SK-N-SH (cell line): ENCODE results near the gene OR9Q1. TPM values are rescaled to one million over a fixed set of nuclear protein-coding genes. Genes with fewer than 3 reads are reported as not detected.

Experiments used
- CTCF ChIA-PET: fragments of 300-600, 350-600 bp; formaldehyde crosslinking; extraction: SDS; loops from one replicate; lab custom pipeline; 2021; lab: Yijun Ruan, JAX
- POLR2A ChIA-PET: fragments of 350-600 bp; sonication (Branson Sonifier 250); formaldehyde crosslinking; extraction: SDS; loops from one replicate; lab custom pipeline; 2020; ENCODE audit warnings: antibody characterized with exemption, inconsistent platforms; lab: Yijun Ruan, JAX
- DNase-seq: peaks from one replicate; pipeline ENCODE4 v3.0.0; 2012
- H2AFZ ChIP-seq: fragments of 200-600 bp; sonication (generic); 2 replicates; pipeline ENCODE4 v1.8.1; 2016; ENCODE audit warnings: antibody characterized with exemption, mild to moderate bottlenecking, low read depth
- H3F3A ChIP-seq: fragments of 200-600 bp; sonication (generic); replicated peaks from 2 replicates; pipeline ENCODE3; 2016; ENCODE audit warnings: antibody characterized with exemption, mild to moderate bottlenecking; ENCODE audit not compliant: insufficient read depth
- H3K27ac ChIP-seq, 2 experiments: fragments of 200-500 bp in 1 of 2; fragments of 200-600 bp in 1 of 2; sonication (Bioruptor generic) in 1 of 2; sonication (generic), shearing (Covaris generic) in 1 of 2; 2 replicates each; pipeline versions ENCODE4 v1.5.1 to v1.6.1; 2014 to 2016; ENCODE audit warnings: low read depth in 2 of 2, inconsistent platforms in 1 of 2, low read length in 1 of 2, mild to moderate bottlenecking in 1 of 2, mixed read lengths in 1 of 2
- H3K27me3 ChIP-seq: fragments of 200-600 bp; sonication (generic), shearing (Covaris generic); 2 replicates; pipeline ENCODE4 v1.6.1; 2016; ENCODE audit warnings: mixed run types; ENCODE audit not compliant: insufficient read depth
- H3K36me3 ChIP-seq, 2 experiments: fragments of 200-500 bp in 1 of 2; fragments of 200-600 bp in 1 of 2; sonication (Bioruptor generic) in 1 of 2; sonication (generic) in 1 of 2; replicated peaks in 1 of 2; 2 replicates each; pipeline versions ENCODE3 to v1.5.1; 2014 to 2016; ENCODE audit warnings: low read length in 1 of 2, mild to moderate bottlenecking in 1 of 2; ENCODE audit not compliant: insufficient read depth in 2 of 2, control insufficient read depth in 1 of 2
- H3K4me1 ChIP-seq, 2 experiments: fragments of 200-500 bp in 1 of 2; fragments of 200-600 bp in 1 of 2; sonication (Bioruptor generic) in 1 of 2; sonication (generic), shearing (Covaris generic) in 1 of 2; 2 replicates each; pipeline versions ENCODE4 v1.5.1 to v1.6.1; 2014 to 2016; ENCODE audit warnings: low read depth in 1 of 2, low read length in 1 of 2, mixed run types in 1 of 2; ENCODE audit not compliant: insufficient read depth in 2 of 2, control insufficient read depth in 1 of 2
- H3K4me2 ChIP-seq: fragments of 200-600 bp; sonication (generic), shearing (Covaris generic); 2 replicates; pipeline ENCODE4 v1.6.1; 2017; ENCODE audit warnings: mixed run types
- H3K4me3 ChIP-seq, 2 experiments: fragments of 200-500 bp in 1 of 2; fragments of 200-600 bp in 1 of 2; sonication (Bioruptor generic) in 1 of 2; sonication (generic), shearing (Covaris generic) in 1 of 2; 2 replicates each; pipeline versions ENCODE4 v1.5.1 to v1.8.1; 2014 to 2016; ENCODE audit warnings: low read depth in 2 of 2, inconsistent platforms in 1 of 2, low read length in 1 of 2, mild to moderate bottlenecking in 1 of 2, mixed read lengths in 1 of 2, moderate library complexity in 1 of 2
- H3K79me2 ChIP-seq: fragments of 200-600 bp; sonication (generic); 2 replicates; pipeline ENCODE4 v1.8.1; 2017; ENCODE audit warnings: mild to moderate bottlenecking; ENCODE audit not compliant: insufficient read depth
- H3K9ac ChIP-seq: fragments of 200-600 bp; sonication (generic); 2 replicates; pipeline ENCODE4 v1.6.1; 2017; ENCODE audit warnings: mixed run types
- H3K9me2 ChIP-seq: fragments of 200-600 bp; sonication (generic); 2 replicates; pipeline ENCODE4 v1.6.1; 2017; ENCODE audit warnings: mixed run types
- H3K9me3 ChIP-seq: fragments of 200-600 bp; sonication (generic); 2 replicates; pipeline ENCODE4 v1.6.1; 2017; ENCODE audit warnings: mixed run types, mild to moderate bottlenecking, moderate library complexity
- H4K20me1 ChIP-seq: fragments of 200-600 bp; sonication (generic); 2 replicates; pipeline ENCODE4 v1.6.1; 2017; ENCODE audit warnings: mild to moderate bottlenecking, mixed run types; ENCODE audit not compliant: insufficient read depth
- ELF1 ChIP-seq: IDR thresholded peaks from 2 replicates; pipeline ENCODE4 v1.4.0; 2012
- FOSL2 ChIP-seq: IDR thresholded peaks from 2 replicates; pipeline ENCODE4 v1.4.0; 2012; ENCODE audit warnings: low read depth, mild to moderate bottlenecking, moderate library complexity, borderline replicate concordance
- FOXJ3 ChIP-seq: sonication (generic); formaldehyde crosslinking; IDR thresholded peaks from 2 replicates; pipeline ENCODE4 v1.5.1; 2020; ENCODE audit warnings: mild to moderate bottlenecking, missing genetic modification reagents
- FOXM1 ChIP-seq: IDR thresholded peaks from 2 replicates; pipeline ENCODE4 v1.4.0; 2012; ENCODE audit warnings: low read depth, mild to moderate bottlenecking
- GATA2 ChIP-seq: sonication (generic); formaldehyde crosslinking; IDR thresholded peaks from 2 replicates; pipeline ENCODE4 v1.5.0; 2020; ENCODE audit warnings: mild to moderate bottlenecking, missing genetic modification reagents
- JUND ChIP-seq: IDR thresholded peaks from 2 replicates; pipeline ENCODE4 v1.4.0; 2012
- MEF2A ChIP-seq: IDR thresholded peaks from 2 replicates; pipeline ENCODE4 v1.4.0; 2012; ENCODE audit warnings: low read depth, borderline replicate concordance
- NFIC ChIP-seq: IDR thresholded peaks from 2 replicates; pipeline ENCODE4 v1.4.0; 2012; ENCODE audit warnings: borderline replicate concordance
- NRF1 ChIP-seq: IDR thresholded peaks from 2 replicates; pipeline ENCODE4 v1.6.1; 2012; ENCODE audit warnings: low read depth, mild to moderate bottlenecking, low read length
- POLR2AphosphoS5 ChIP-seq: IDR thresholded peaks from 2 replicates; pipeline ENCODE4 v1.6.1; 2012; ENCODE audit warnings: low read depth, low read length
- RAD21 ChIP-seq: IDR thresholded peaks from 2 replicates; pipeline ENCODE4 v1.6.1; 2012; ENCODE audit warnings: mild to moderate bottlenecking, low read length
- SIN3A ChIP-seq: IDR thresholded peaks from 2 replicates; pipeline ENCODE4 v1.6.1; 2012; ENCODE audit warnings: low read depth, mild to moderate bottlenecking, low read length, moderate library complexity, borderline replicate concordance
- SMC3 ChIP-seq: IDR thresholded peaks from 2 replicates; pipeline ENCODE4 v1.6.1; 2012; ENCODE audit warnings: low read depth, low read length, improper control_type of control experiment
- TAF1 ChIP-seq: IDR thresholded peaks from 2 replicates; pipeline ENCODE4 v1.6.1; 2012; ENCODE audit warnings: low read depth, mild to moderate bottlenecking, low read length, moderate library complexity, borderline replicate concordance
- TCF12 ChIP-seq: IDR thresholded peaks from 2 replicates; pipeline ENCODE4 v1.4.0; 2012
- TEAD4 ChIP-seq: IDR thresholded peaks from 2 replicates; pipeline ENCODE4 v1.4.0; 2012; ENCODE audit warnings: mild to moderate bottlenecking, borderline replicate concordance; ENCODE audit not compliant: insufficient read depth
- WGBS: methylation state at CpG from one replicate; pipeline ENCODE4 v1.1.6; 2017; ENCODE audit warnings: low lambda C conversion rate; 5-methylcytosine and 5-hydroxymethylcytosine counted together
- polyA plus RNA-seq, 3 experiments: library from polyadenylated mRNA; depleted of rRNA; stranded (reverse); fragments of >200 nt; gene quantifications; 2 replicates each; pipeline ENCODE4 v1.2.3, GENCODE V29; 2012
- TF ChIP-seq, protein P1 (sequence below): IDR thresholded peaks from 2 replicates; pipeline ENCODE4 v1.4.0; 2012; ENCODE audit warnings: low read depth
- TF ChIP-seq, protein P2 (sequence below): fragments of 150-350 bp; IDR thresholded peaks from 2 replicates; pipeline ENCODE4 v1.6.1; 2017; ENCODE audit warnings: antibody characterized with exemption, low read length, low read depth, borderline replicate concordance
- TF ChIP-seq, protein P3 (sequence below): IDR thresholded peaks from 2 replicates; pipeline ENCODE4 v1.4.0; 2012; ENCODE audit warnings: low read depth, borderline replicate concordance
- TF ChIP-seq, protein P4 (sequence below): fragments of 150-350 bp; IDR thresholded peaks from 2 replicates; pipeline ENCODE4 v1.6.1; 2016; ENCODE audit warnings: mild to moderate bottlenecking, low read depth, low read length
- TF ChIP-seq, protein P5 (sequence below): IDR thresholded peaks from 2 replicates; pipeline ENCODE4 v1.4.0; 2012; ENCODE audit warnings: low read depth, borderline replicate concordance

The OR9Q1 gene, protein sequence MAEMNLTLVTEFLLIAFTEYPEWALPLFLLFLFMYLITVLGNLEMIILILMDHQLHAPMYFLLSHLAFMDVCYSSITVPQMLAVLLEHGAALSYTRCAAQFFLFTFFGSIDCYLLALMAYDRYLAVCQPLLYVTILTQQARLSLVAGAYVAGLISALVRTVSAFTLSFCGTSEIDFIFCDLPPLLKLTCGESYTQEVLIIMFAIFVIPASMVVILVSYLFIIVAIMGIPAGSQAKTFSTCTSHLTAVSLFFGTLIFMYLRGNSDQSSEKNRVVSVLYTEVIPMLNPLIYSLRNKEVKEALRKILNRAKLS
- not detected in 2 replicates for polyA plus RNA-seq (2012; rRNA removed)
- polyA plus RNA-seq (2012; cell fraction: cytosol; rRNA removed): not detected in 2 replicates
- polyA plus RNA-seq (2012; cell fraction: nucleus; rRNA removed): not detected in 2 replicates

DNA sequence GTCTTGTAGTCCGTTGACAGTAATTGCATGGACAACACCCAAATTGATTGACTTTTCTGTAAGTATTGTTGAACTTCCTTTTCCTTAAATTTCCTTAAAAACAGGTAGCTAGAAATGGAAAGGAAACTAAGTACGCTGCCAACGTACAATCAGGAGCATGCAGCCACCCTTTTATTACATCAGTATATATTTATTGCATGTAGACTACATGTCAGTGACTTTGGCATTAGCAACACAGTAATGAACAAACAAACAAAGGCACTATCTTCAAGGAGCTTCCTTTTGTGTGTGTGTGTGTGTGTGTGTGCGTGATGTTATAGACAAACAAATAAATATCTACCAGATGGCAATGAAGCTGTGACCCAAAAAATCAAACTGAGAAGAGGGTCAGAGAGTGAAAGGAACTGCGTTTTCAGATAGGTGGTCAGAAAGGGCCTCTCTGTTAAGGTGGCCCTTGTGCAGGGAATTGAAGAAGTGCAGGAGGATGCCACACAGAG lies at the start of gene OR9Q1:
Gene OR9Q1 (plus strand): TSS at position 447 of the 497 bp plus-strand sequence. CDS start 155,564 bp downstream, outside the sequence.
- Histone ChIP-seq H3K9ac (no peak within 1 kb of the TSS), H3K79me2 (no peaks in the 10 kb centered on the region), H3K36me3 (no peaks in the 10 kb centered on the region), H3K27me3 (peaks cover 7% of the 10 kb centered on the region; the same call in 1 of the 2 replicates), H3K4me3 (no peak within 1 kb of the TSS), H3K9me2 (no peaks in the 10 kb centered on the region), H3F3A (no peaks in the 10 kb centered on the region), H3K9me3 (no peaks in the 10 kb centered on the region), H2AFZ (peak within 1 kb of the TSS; percentile 76), H3K4me1 (peaks cover 0 to 4% of the 10 kb centered on the region in 2 experiments; a peak in 1 of 4 replicates), H3K27ac (no peak within 1 kb of the TSS), H4K20me1 (no peaks in the 10 kb centered on the region), H3K4me2 (peak within 1 kb of the TSS; percentile 28; the same call in 1 of the 2 replicates)
- TF ChIP-seq FOXJ3 (CRISPR knock-in tag) (no peak), RAD21 (no peak), TAF1 (no peak), TCF12 (no peak), SIN3A (no peak), ELF1 (no peak), MEF2A (no peak), TEAD4 (no peak), FOSL2 (no peak), SMC3 (no peak), GATA2 (CRISPR knock-in tag) (no peak), POLR2AphosphoS5 (no peak), NRF1 (no peak)
- TF ChIP-seq, protein P1, sequence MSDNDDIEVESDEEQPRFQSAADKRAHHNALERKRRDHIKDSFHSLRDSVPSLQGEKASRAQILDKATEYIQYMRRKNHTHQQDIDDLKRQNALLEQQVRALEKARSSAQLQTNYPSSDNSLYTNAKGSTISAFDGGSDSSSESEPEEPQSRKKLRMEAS: no peak
- TF ChIP-seq, protein P2, sequence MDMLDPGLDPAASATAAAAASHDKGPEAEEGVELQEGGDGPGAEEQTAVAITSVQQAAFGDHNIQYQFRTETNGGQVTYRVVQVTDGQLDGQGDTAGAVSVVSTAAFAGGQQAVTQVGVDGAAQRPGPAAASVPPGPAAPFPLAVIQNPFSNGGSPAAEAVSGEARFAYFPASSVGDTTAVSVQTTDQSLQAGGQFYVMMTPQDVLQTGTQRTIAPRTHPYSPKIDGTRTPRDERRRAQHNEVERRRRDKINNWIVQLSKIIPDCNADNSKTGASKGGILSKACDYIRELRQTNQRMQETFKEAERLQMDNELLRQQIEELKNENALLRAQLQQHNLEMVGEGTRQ: no peak
- 32% methylated on average over 5 of the region's 5 CpGs for WGBS
- CTCF ChIA-PET: no interaction called here
- POLR2A ChIA-PET: no interaction called here
- DNase-seq: no peak

DNA sequence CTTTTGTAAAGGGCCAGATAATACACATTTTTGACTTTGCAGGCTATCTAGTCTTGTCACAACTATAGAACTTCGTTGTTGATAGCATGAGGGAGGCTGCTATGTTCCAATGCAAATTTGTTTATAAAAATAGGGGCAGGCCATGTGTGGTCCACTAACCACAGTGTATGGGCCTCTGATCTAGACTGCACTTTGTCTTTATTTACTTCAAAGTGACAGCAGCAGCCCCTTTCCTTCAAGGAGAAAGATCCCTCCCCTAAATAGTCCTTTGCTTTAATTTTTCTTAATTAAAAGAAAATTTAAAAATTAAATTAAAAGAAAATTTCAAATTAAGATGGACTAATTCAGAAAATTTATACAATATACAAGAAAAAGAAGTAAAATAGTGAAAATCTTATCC lies 49.5 kb upstream of the OR9Q1 start:
- Histone ChIP-seq H4K20me1 (no peaks in the 10 kb centered on the region), H3K36me3 (no peaks in the 10 kb centered on the region), H3K27me3 (peaks cover 11% of the 10 kb centered on the region; the same call in 1 of the 2 replicates), H2AFZ (no peak overlapping the region), H3K4me1 (no peaks in the 10 kb centered on the region), H3K9ac (no peak overlapping the region), H3K79me2 (no peaks in the 10 kb centered on the region), H3K27ac (no peak overlapping the region), H3K9me3 (no peaks in the 10 kb centered on the region), H3F3A (no peaks in the 10 kb centered on the region), H3K4me2 (no peak overlapping the region), H3K9me2 (no peaks in the 10 kb centered on the region), H3K4me3 (no peak overlapping the region)
- 0% methylated on average over 1 of the region's 1 CpG for WGBS
- POLR2A ChIA-PET: no interaction called here
- DNase-seq: no peak
- CTCF ChIA-PET: no interaction called here
- TF ChIP-seq, protein P3, sequence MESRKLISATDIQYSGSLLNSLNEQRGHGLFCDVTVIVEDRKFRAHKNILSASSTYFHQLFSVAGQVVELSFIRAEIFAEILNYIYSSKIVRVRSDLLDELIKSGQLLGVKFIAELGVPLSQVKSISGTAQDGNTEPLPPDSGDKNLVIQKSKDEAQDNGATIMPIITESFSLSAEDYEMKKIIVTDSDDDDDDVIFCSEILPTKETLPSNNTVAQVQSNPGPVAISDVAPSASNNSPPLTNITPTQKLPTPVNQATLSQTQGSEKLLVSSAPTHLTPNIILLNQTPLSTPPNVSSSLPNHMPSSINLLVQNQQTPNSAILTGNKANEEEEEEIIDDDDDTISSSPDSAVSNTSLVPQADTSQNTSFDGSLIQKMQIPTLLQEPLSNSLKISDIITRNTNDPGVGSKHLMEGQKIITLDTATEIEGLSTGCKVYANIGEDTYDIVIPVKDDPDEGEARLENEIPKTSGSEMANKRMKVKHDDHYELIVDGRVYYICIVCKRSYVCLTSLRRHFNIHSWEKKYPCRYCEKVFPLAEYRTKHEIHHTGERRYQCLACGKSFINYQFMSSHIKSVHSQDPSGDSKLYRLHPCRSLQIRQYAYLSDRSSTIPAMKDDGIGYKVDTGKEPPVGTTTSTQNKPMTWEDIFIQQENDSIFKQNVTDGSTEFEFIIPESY: no peak
- TF ChIP-seq NFIC (no peak), TEAD4 (no peak), TAF1 (no peak), JUND (no peak), FOXJ3 (CRISPR knock-in tag) (no peak), FOXM1 (no peak)
- TF ChIP-seq, protein P4, sequence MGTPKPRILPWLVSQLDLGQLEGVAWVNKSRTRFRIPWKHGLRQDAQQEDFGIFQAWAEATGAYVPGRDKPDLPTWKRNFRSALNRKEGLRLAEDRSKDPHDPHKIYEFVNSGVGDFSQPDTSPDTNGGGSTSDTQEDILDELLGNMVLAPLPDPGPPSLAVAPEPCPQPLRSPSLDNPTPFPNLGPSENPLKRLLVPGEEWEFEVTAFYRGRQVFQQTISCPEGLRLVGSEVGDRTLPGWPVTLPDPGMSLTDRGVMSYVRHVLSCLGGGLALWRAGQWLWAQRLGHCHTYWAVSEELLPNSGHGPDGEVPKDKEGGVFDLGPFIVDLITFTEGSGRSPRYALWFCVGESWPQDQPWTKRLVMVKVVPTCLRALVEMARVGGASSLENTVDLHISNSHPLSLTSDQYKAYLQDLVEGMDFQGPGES: no peak
- TF ChIP-seq, protein P5, sequence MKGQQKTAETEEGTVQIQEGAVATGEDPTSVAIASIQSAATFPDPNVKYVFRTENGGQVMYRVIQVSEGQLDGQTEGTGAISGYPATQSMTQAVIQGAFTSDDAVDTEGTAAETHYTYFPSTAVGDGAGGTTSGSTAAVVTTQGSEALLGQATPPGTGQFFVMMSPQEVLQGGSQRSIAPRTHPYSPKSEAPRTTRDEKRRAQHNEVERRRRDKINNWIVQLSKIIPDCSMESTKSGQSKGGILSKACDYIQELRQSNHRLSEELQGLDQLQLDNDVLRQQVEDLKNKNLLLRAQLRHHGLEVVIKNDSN: no peak
- TF ChIP-seq, protein P1: no peak
